ENCODE measurements around the gene SLC38A8.
A peak's percentile ranks its signal among the peaks of the same experiment; 100 is the strongest.

Gene SLC38A8

GRCh38 chr16:84027625-84028024, 15.0 kb downstream of the SLC38A8 start:
- DNase-seq: no peak

- DNase-seq: no peak
Observed at GRCh38 chr16:84026606-84027005, 16.0 kb downstream of the SLC38A8 start.

GRCh38 chr16:84024854-84025253, 17.7 kb downstream of the SLC38A8 start:
- DNase-seq: no peak

- no peak for DNase-seq
Observed at GRCh38 chr16:84022644-84023043, 20.0 kb downstream of the SLC38A8 start.

GRCh38 chr16:84021488-84021887, 21.1 kb downstream of the SLC38A8 start:
- DNase-seq: no peak

- no peak for DNase-seq
Observed at GRCh38 chr16:84020353-84020752, 22.2 kb downstream of the SLC38A8 start.

- DNase-seq: no peak
Observed at GRCh38 chr16:84018710-84019109, 23.9 kb downstream of the SLC38A8 start.

- no peak for DNase-seq
Observed at GRCh38 chr16:84016477-84016876, 26.1 kb downstream of the SLC38A8 start.

GRCh38 chr16:84015399-84015798, 27.2 kb downstream of the SLC38A8 start:
- DNase-seq: no peak

GRCh38 chr16:84014570-84015327, 27.8 kb downstream of the SLC38A8 start:
- DNase-seq: no peak

GRCh38 chr16:84013787-84014569, 28.6 kb downstream of the SLC38A8 start:
- peak; percentile 99 for DNase-seq

GRCh38 chr16:84009282-84009681, 33.3 kb downstream of the SLC38A8 start:
- no peak for DNase-seq

GRCh38 chr16:84007965-84008364, 34.6 kb downstream of the SLC38A8 start:
- DNase-seq: no peak

- no peak for DNase-seq
Observed at GRCh38 chr16:84007520-84007919, 35.1 kb downstream of the SLC38A8 start.

GRCh38 chr16:84005391-84005790, 37.2 kb downstream of the SLC38A8 start:
- no peak for DNase-seq

GRCh38 chr16:84004442-84004841, 38.2 kb downstream of the SLC38A8 start:
- DNase-seq: no peak

GRCh38 chr16:84003038-84003437, 39.6 kb downstream of the SLC38A8 start:
- DNase-seq: no peak

GRCh38 chr16:84001726-84002125, 40.9 kb downstream of the SLC38A8 start:
- no peak for DNase-seq

- DNase-seq: no peak
Observed at GRCh38 chr16:84000989-84001642, 41.5 kb downstream of the SLC38A8 start.

GRCh38 chr16:83998091-83998490, 44.5 kb downstream of the SLC38A8 start:
- DNase-seq: no peak

GRCh38 chr16:83996481-83997252, 45.9 kb downstream of the SLC38A8 start:
- no peak for DNase-seq

- peak; percentile 50 to 70 for DNase-seq
Observed at GRCh38 chr16:83995754-83996153, 46.8 kb downstream of the SLC38A8 start.

- no peak for DNase-seq
Observed at GRCh38 chr16:83994703-83995102, 47.9 kb downstream of the SLC38A8 start.
